Kidney epithelial cell (primary cell): Measurements from ENCODE around the gene HSD17B8. TPM values are rescaled to one million over a fixed set of nuclear protein-coding genes. Genes with fewer than 3 reads are reported as not detected.

ENCODE experiments used
- DNase-seq: peaks from one replicate; pipeline ENCODE4 v3.0.0-alpha.2; 2010; ENCODE audit warnings: low read depth
- H3K27me3 ChIP-seq: 2 replicates; pipeline ENCODE4 v1.6.0; 2011; ENCODE audit warnings: low read length; ENCODE audit not compliant: control insufficient read depth, insufficient read depth
- H3K36me3 ChIP-seq: 2 replicates; pipeline ENCODE4 v1.5.1; 2011; ENCODE audit warnings: low read length; ENCODE audit not compliant: control insufficient read depth, insufficient read depth
- H3K4me3 ChIP-seq: 2 replicates; pipeline ENCODE4 v1.5.1; 2011; ENCODE audit warnings: low read depth, mild to moderate bottlenecking, control low read depth, low read length
- total RNA-seq: library from RNA; depleted of rRNA; stranded (reverse); fragments of >200 nt; gene quantifications from 2 replicates; pipeline ENCODE4 v1.2.3, GENCODE V29; 2015
- TF ChIP-seq, protein P1 (sequence below): IDR thresholded peaks from 2 replicates; pipeline ENCODE4 v1.5.1; 2011; ENCODE audit warnings: mild to moderate bottlenecking, moderate library complexity, low read length, control low read depth, inconsistent platforms; ENCODE audit not compliant: insufficient read depth, poor library complexity, severe bottlenecking

HSD17B8 gene
- total RNA-seq, 1 donor from 2014 or later, result 13.1 TPM

DNA sequence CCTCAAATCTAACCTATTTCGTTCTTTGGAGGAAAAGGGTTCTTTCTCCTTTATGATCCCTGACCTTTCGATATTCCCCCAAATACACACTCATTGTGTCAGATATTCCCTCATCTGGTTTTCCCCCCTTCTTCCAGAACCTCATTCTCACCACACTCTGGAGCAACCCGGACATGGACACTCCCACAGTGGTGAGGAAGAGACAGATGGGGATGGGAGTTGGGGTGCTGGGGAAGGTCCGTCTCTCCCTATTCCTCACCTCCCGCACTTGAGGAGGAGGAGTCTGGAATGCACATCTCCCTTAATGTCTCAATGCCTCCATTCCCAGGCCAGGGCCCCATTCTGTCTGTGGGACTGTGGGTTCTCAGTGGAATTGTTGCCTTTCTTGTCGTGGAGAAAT is 2.5 kb upstream of the HSD17B8 start:
- Histone ChIP-seq H3K4me3 (no peak overlapping the region), H3K27me3 (no peaks in the 10 kb centered on the region), H3K36me3 (peaks cover 8% of the 10 kb centered on the region)
- no peak for DNase-seq
- TF ChIP-seq, protein P1, sequence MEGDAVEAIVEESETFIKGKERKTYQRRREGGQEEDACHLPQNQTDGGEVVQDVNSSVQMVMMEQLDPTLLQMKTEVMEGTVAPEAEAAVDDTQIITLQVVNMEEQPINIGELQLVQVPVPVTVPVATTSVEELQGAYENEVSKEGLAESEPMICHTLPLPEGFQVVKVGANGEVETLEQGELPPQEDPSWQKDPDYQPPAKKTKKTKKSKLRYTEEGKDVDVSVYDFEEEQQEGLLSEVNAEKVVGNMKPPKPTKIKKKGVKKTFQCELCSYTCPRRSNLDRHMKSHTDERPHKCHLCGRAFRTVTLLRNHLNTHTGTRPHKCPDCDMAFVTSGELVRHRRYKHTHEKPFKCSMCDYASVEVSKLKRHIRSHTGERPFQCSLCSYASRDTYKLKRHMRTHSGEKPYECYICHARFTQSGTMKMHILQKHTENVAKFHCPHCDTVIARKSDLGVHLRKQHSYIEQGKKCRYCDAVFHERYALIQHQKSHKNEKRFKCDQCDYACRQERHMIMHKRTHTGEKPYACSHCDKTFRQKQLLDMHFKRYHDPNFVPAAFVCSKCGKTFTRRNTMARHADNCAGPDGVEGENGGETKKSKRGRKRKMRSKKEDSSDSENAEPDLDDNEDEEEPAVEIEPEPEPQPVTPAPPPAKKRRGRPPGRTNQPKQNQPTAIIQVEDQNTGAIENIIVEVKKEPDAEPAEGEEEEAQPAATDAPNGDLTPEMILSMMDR, result no peak

DNA sequence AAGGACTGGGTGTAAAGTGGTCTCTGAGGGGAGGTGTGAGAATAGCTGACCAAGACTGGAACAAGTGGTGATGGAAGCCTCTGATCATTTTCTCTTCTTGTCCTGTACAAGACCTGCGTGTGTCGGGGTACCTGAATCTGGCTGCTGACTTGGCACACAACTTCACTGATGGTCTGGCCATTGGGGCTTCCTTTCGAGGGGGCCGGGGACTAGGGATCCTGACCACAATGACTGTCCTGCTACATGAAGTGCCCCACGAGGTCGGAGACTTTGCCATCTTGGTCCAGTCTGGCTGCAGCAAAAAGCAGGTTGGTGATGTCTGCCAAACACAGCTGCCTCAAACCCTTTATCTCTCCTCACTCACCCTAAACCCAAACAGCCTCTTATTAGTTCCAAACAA is 1.7 kb upstream of the HSD17B8 start:
- TF ChIP-seq, protein P1, result no peak
- Histone ChIP-seq H3K4me3 (no peak overlapping the region), H3K36me3 (peaks cover 8% of the 10 kb centered on the region), H3K27me3 (no peaks in the 10 kb centered on the region)
- no peak for DNase-seq

DNA sequence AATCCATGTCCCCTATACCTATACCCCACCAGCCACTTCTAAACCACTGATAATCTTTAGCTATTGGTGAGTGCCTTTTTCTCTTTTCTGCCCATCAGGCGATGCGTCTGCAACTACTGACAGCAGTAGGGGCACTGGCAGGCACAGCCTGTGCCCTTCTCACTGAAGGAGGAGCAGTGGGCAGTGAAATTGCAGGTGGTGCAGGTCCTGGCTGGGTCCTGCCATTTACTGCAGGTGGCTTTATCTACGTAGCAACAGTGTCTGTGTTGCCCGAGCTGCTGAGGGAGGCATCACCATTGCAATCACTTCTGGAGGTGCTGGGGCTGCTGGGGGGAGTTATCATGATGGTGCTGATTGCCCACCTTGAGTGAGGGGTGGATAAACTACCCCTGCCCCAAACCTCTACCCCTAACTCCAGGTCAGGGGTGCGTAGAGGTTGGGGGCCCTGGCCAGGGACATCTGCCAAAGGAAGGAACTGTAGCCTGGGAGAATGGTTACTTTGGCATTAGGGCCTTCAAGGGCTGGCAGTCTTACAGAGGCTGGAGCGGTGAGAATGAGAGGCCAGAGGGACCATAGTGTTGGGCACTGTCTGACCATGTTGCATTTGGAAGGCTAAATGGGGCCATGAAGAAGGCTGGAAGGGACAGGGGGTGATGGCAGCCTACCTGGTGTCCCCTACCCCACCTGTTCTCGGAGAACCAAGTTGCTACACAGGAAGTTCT is 851 bp upstream of the HSD17B8 start:
- H3K4me3 ChIP-seq, result no peak overlapping the region
- DNase-seq, result no peak
- TF ChIP-seq, protein P1, result no peak
- peaks cover 8% of the 10 kb centered on the region for H3K36me3 ChIP-seq
- no peaks in the 10 kb centered on the region for H3K27me3 ChIP-seq

DNA sequence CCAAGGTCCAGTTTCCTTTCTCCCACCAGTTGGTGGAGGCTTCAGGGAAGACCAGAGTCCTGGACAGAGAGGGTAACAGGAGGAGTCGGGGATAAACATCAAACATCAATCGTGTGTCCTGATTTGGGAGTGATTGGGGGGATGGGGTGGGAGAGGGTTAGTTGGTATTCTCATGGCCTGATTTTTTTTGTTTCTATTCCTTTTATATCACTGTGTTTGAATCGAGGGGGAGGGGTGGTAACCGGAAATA is 365 bp upstream of the HSD17B8 start:
- H3K36me3 ChIP-seq, result peaks cover 8% of the 10 kb centered on the region
- TF ChIP-seq, protein P1, result no peak
- DNase-seq, result no peak
- H3K27me3 ChIP-seq, result no peaks in the 10 kb centered on the region
- H3K4me3 ChIP-seq, result no peak overlapping the region

DNA sequence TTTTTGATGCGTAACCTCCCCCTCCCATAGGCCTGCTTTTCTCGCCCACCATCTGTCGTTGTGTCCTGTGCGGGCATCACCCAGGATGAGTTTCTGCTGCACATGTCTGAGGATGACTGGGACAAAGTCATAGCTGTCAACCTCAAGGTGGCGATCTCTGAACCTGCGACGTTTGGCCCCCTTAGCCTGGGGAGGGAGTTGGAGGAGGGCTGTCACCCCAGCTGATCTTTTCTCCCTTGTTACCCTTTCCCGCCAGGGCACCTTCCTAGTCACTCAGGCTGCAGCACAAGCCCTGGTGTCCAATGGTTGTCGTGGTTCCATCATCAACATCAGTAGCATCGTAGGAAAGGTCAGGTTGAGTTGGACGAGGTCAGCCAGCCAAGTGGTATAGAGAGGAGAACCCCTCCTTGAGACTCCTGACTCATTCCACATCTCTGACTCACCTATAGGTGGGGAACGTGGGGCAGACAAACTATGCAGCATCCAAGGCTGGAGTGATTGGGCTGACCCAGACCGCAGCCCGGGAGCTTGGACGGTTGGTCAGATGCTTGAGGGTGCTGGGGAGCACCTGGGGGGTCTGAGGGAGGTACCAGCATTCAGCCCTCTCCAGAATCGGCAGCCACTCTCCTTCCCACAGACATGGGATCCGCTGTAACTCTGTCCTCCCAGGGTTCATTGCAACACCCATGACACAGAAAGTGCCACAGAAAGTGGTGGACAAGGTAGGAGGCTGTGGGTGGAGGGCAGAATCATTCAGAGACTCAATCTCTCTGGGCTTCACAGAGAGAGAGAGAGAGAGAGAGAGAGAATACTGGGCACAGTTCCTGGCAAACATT is 954 bp downstream of the HSD17B8 start:
- peak; percentile 64 for DNase-seq

More for the DNA sequence above, 954 bp downstream of the HSD17B8 start:
- H3K27me3 ChIP-seq, result no peaks in the 10 kb centered on the region
- TF ChIP-seq, protein P1, result no peak
- H3K4me3 ChIP-seq, result peak overlapping the region; percentile 83
- H3K36me3 ChIP-seq, result peaks cover 10% of the 10 kb centered on the region
